Stimulated activated CD8-positive, alpha-beta memory T cell treated with anti-CD3 and anti-CD28 coated beads, Interleukin-12 subunit alpha, Interleukin-12 subunit beta, amount 100 ng/mL, for 24 hours (primary cell): ENCODE results near the gene GOLT1B.
"Not testable (repeated sequence)": the region's sequence is repeated elsewhere in the genome, so short reads cannot be mapped to it uniquely, and the experiment has no call there.

Experiments used
- DNase-seq: peaks from one replicate; pipeline ENCODE4 v3.0.0-alpha.2; 2020; ENCODE audit errors: extremely low read depth

Gene GOLT1B, protein sequence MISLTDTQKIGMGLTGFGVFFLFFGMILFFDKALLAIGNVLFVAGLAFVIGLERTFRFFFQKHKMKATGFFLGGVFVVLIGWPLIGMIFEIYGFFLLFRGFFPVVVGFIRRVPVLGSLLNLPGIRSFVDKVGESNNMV

DNA sequence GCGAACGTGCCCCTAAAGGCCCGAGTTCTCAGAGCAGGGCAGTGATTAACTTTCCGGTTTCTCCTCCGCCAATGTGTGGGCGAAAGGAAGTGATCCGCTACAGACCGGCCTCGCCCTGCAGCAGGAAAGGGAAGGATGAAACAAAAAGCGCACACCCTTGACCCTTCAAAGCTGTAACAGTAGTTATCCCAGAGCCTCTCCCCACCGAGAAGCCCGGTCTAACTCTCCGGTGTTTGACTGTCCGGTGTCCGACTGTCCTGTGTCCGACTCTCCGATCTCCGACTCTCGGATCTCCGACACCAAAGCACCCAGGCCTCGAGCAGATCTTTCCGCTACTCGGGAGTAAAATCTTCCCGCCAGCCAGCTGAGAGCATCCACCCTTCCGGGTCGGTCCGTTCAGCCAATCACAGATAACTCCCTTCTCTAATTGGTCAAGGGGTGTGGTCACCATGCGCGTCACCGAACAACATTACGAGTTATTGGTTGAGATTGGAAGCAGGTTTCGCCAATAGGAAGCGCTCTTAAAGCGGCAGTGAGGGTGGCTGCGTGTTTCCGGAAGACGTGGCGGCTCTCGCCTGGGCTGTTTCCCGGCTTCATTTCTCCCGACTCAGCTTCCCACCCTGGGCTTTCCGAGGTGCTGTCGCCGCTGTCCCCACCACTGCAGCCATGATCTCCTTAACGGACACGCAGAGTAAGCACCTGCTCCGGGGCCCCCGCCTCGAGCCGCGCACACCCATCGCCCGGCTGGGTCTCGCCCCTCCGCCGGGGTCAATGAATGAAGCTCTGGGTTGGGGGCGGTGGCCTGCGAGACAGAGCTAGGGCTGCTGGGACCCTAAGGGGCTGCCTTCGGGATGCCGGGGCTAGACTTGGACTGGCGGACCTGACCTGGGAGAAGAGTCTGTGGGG is at the start of gene GOLT1B, which contains the start of gene RECQL:
GOLT1B (plus strand) TSS at position 532 of the 906 bp plus-strand sequence; CDS start at position 667, 135 bp downstream.
RECQL (minus strand) TSS at position 378 of the 906 bp plus-strand sequence. CDS start 2,065 bp downstream, outside the sequence.
- peak; percentile 74 for DNase-seq

GRCh38 chr12:21453312-21453852 is 48.2 kb upstream of the GOLT1B start:
- no peak for DNase-seq

DNA sequence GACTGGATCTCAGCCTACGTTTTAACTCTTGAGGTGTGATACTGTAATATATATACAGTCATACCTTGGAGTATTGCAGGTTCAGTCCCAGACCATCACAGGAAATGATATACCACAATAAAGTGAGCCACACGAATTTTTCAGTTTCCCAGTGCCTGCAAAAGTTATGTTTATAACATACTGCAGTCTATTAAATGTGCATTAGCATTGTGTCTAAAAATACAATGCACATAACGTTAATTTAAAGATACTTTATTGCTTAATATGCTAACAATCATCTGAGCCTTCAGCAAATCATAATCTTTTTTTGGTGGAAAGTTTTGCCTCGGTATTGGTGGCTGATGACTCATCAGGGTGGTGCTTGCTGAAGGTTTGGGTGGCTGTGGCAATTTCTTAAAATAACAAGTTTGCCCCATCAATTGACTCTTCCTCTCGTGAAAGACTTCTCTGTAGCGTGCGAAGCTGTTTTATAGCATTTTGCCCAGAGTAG is 45.3 kb upstream of the GOLT1B start:
- DNase-seq, result no peak

DNA sequence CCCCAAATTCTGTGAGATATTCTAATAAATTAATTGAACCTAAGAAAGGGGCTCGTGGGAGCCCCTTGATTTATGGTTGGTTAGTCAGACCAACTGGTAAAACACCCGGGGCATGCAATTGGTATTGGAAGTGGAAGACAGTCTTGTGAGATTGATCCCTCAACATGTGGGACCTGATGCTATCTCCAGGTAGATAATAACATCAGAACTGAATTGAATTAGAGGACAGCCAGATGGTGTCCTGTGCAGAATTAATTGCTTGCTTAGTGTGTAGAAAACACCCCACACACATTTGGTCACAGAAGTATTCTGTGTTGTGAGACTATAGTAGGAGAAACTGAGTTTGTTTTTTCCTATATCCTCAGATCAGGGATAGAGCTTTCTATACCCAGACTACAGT is 42.1 kb upstream of the GOLT1B start:
- DNase-seq, result no peak

GRCh38 chr12:21467334-21467733 is 34.3 kb upstream of the GOLT1B start:
- DNase-seq, result not testable (repeated sequence)

- no peak for DNase-seq
Observed at GRCh38 chr12:21471294-21471693, 30.3 kb upstream of the GOLT1B start.

DNA sequence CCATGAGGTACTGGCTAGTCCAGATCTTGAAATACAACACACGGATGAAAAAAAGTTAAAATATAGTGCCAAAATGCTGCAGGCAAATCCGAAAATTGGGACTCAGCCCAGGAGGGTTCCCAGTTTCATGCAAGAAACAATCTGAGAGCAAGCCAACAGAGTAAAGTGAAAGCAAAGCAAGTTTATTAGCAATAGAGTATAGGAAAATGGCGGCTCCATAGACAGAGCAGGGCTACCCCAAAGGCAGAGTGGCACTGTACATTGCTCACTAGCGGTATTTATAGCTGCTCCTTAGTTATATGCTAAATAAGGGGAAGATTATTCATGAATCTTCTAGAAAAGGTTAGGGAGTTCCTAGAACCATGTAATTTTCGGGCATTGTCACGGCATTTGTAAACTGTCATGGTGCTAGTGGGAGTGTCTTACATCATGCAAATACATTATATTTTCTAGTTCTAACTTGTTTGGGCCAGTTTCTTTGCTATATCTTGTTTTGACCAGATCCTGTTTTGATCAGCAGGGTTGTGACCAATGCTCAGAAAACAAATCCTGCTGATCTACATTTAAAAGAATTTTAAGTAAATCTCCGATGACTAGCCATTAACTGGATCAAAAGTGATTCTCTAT is 29.3 kb upstream of the GOLT1B start:
- DNase-seq, result no peak

GRCh38 chr12:21475552-21475951 is 26.0 kb upstream of the GOLT1B start:
- no peak for DNase-seq

GRCh38 chr12:21476949-21477348 is 24.6 kb upstream of the GOLT1B start:
- no peak for DNase-seq

DNA sequence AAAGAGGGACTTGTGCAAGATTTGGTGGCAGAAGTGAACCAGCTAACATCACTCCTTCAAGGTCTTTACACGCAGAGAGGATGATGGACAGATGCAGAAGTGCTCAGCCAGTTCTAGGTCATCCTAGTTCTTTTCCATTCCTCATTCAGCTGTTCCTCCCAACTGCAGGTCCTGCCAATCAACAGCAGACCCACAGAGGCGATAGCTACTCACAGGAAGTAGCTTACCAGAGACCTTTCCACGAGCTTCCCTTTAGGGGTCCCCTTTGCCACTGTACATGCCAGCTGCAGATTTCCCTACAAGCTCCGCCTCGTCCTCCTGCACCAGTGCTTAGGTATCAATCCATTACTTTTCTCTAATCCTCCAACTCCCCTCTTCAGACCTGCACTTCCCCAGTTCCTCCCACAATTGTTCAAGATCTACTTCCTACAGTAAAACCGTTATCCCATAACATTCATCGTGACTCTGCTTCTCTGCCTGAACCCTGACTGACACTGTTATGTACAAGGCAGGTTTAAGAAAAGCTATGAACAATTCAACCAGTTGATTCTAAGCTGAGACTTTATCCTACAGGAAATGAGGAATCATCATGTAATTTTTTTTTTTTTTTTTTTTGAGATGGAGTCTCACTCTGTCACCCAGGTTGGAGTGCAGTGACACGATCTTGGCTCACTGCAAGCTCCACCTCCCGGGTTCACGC is 22.7 kb upstream of the GOLT1B start:
- no peak for DNase-seq

DNA sequence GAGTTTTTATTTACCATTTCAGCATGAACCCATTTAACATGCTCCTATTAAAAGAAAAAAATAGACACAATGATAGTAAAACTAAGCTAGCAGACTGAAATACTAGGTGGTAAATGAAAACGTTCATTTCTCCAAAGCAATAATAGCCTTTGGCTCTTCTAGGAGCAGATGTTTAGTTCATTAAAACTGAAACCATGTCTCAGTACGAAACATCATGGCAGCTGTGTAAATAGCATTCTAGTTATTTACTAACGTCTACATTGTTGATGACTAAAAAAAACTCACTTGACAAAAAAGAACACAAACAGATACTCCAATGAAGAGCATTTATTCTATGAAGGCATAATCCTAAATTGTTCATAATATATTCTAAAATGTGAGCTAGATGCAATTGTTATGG is 18.1 kb upstream of the GOLT1B start:
- DNase-seq, result no peak

DNA sequence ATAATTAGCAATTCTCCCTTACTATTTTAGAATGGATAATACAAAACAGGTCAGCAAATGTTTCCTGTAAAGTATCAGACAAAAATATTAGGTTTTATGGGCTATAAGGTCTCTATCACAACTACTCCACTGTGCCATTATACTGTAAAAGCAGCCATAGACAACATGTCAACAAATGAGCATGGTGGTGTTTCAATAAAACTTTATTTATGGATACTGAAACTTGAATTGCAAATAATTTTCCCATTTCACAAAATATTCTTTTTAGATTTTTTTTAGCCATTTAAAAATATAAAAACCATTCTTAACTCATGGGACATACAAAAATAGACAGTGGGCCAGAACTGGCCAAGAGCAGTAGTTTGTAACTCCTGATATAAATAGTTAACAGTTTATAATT is 15.6 kb upstream of the GOLT1B start:
- no peak for DNase-seq

GRCh38 chr12:21499765-21500164 is 1.8 kb upstream of the GOLT1B start:
- no peak for DNase-seq

- DNase-seq, result no peak
Observed at GRCh38 chr12:21500786-21501257, 767 bp upstream of the GOLT1B start.

DNA sequence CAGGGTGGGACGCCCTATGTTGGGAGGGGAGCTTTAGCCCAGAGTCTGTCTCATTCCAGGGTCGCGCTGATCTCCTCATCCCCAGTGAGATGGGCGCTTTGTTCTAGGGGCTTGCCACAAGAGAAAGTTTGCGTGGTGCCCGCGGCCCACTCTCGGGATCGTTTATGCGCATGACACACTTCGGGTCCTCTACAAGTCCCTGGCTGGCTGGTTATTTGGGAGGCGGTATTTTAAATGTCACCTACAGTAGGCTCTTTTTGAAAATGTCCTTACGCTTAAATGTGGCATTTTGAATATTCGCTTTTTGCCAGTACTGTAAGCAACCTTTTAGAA is 541 bp downstream of the GOLT1B start:
- DNase-seq, result no peak

GRCh38 chr12:21502872-21503271 is 1.3 kb downstream of the GOLT1B start:
- no peak for DNase-seq

- no peak for DNase-seq
Observed at GRCh38 chr12:21505888-21506287, 4.3 kb downstream of the GOLT1B start.

GRCh38 chr12:21507849-21508248 is 6.3 kb downstream of the GOLT1B start:
- no peak for DNase-seq

- DNase-seq, result no peak
Observed at GRCh38 chr12:21509768-21510167, 8.2 kb downstream of the GOLT1B start.

DNA sequence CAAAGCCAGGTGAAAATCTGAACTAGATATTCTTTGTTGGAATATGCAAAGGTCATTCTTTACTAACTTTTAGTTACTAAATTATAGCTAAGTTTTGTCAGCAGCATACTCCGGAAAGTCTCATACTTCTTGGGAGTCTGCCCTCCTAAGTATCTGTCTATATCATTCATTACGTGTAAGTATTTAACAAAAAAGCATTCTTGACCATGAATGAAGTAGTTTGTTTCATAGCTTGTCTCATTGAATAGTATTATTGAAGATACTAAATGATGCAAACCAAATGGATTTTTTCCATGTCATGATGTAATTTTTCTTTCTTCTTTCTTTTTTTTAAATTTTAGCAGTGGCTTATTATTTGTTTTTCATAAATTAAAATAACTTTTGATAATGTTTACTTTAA is 14.7 kb downstream of the GOLT1B start:
- DNase-seq, result no peak

GRCh38 chr12:21518451-21518850 is 16.9 kb downstream of the GOLT1B start:
- DNase-seq, result no peak

- no peak for DNase-seq
Observed at GRCh38 chr12:21521541-21521940, 20.0 kb downstream of the GOLT1B start.
